Esophagus squamous epithelium (tissue), 5 donors: Measurements from ENCODE around the gene CAMK1G. TPM values are rescaled to one million over a fixed set of nuclear protein-coding genes. Genes with fewer than 3 reads are reported as not detected.

Source experiments
- DNase-seq: peaks from one replicate; lab custom pipeline; 2025; lab: John Stamatoyannopoulos, UW
- H3K27ac ChIP-seq, 4 donors: fragments of 200-600 bp; sonication (generic); one replicate each; pipeline ENCODE4 v1.5.1; 2016 to 2019; ENCODE audit warnings: mild to moderate bottlenecking in 1 of 4
- H3K27me3 ChIP-seq, 4 donors: fragments of 200-600 bp; sonication (generic); 1 replicate in 3 of 4; 2 replicates in 1 of 4; pipeline versions ENCODE4 v1.5.1 to v1.6.0; 2017 to 2021; ENCODE audit warnings: antibody characterized with exemption in 1 of 4
- H3K36me3 ChIP-seq, 3 donors: fragments of 200-600 bp; sonication (generic); one replicate each; pipeline ENCODE4 v1.5.1; 2016 to 2019
- H3K4me1 ChIP-seq, 3 donors: fragments of 200-600 bp; sonication (generic); one replicate each; pipeline ENCODE4 v1.5.1; 2017 to 2019
- H3K4me3 ChIP-seq, 4 donors: fragments of 200-600 bp; sonication (generic); 1 replicate in 3 of 4; 2 replicates in 1 of 4; pipeline ENCODE4 v1.5.1; 2016 to 2019; ENCODE audit warnings: mild to moderate bottlenecking in 2 of 4, moderate library complexity in 1 of 4
- H3K9me3 ChIP-seq, 3 donors: fragments of 200-600 bp; sonication (generic); one replicate each; pipeline ENCODE4 v1.5.1; 2016 to 2019
- POLR2A ChIP-seq, 4 donors: fragments of 450-650 bp; IDR thresholded peaks; one replicate each; pipeline ENCODE4 v1.6.1; 2017; ENCODE audit warnings: antibody characterized with exemption in 4 of 4, mild to moderate bottlenecking in 4 of 4, moderate library complexity in 3 of 4
- WGBS, 2 donors: methylation state at CpG; one replicate each; pipeline ENCODE4 v1.1.5; 2018; 5-methylcytosine and 5-hydroxymethylcytosine counted together
- intact Hi-C: fragments of 100-400 bp; cut with DNase I; formaldehyde crosslinking; loops from one replicate; pipeline ENCODE4 v1.15.0; 2022
- total RNA-seq, 4 donors: library from RNA; depleted of rRNA; stranded (reverse); fragments of >200 nt; gene quantifications; one replicate each; pipeline ENCODE4 v1.1.0, GENCODE V29; 2016
- TF ChIP-seq, protein P1 (sequence below), 6 experiments: fragments of 450-650 bp in 4 of 6; fragments of 200-600 bp in 2 of 6; sonication (generic) in 2 of 6; IDR thresholded peaks; one replicate each; pipeline ENCODE4 v1.5.1; 2016 to 2019; ENCODE audit warnings: antibody characterized with exemption in 6 of 6, mild to moderate bottlenecking in 4 of 6, moderate library complexity in 4 of 6
- donor health status: DM: yes; HTN: yes; CAD: no.

CAMK1G gene
- total RNA-seq, 4 donors from 2014 or later = 0.19 TPM; not detected in 3

GRCh38 chr1:209554761-209555611, 28.5 kb upstream of the CAMK1G start:
- H3K36me3 ChIP-seq = no peaks in the 10 kb centered on the region
- H3K9me3 ChIP-seq = no peaks in the 10 kb centered on the region
- DNase-seq = no peak
- no peak overlapping the region for H3K27ac ChIP-seq
- peaks cover 0 to 16% (median 0%) of the 10 kb centered on the region in 3 donors for H3K4me1 ChIP-seq
- no peak for TF ChIP-seq POLR2A (IDR thresholded peaks at IDR 0.05)
- TF ChIP-seq, protein P1, sequence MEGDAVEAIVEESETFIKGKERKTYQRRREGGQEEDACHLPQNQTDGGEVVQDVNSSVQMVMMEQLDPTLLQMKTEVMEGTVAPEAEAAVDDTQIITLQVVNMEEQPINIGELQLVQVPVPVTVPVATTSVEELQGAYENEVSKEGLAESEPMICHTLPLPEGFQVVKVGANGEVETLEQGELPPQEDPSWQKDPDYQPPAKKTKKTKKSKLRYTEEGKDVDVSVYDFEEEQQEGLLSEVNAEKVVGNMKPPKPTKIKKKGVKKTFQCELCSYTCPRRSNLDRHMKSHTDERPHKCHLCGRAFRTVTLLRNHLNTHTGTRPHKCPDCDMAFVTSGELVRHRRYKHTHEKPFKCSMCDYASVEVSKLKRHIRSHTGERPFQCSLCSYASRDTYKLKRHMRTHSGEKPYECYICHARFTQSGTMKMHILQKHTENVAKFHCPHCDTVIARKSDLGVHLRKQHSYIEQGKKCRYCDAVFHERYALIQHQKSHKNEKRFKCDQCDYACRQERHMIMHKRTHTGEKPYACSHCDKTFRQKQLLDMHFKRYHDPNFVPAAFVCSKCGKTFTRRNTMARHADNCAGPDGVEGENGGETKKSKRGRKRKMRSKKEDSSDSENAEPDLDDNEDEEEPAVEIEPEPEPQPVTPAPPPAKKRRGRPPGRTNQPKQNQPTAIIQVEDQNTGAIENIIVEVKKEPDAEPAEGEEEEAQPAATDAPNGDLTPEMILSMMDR (IDR thresholded peaks at IDR 0.05) = no peak
- no peak overlapping the region for H3K4me3 ChIP-seq
- 91 to 93% methylated on average over 9 of the region's 9 CpGs for WGBS, 2 donors
- intact Hi-C loops = no loop called here
- no peaks in the 10 kb centered on the region for H3K27me3 ChIP-seq

DNA sequence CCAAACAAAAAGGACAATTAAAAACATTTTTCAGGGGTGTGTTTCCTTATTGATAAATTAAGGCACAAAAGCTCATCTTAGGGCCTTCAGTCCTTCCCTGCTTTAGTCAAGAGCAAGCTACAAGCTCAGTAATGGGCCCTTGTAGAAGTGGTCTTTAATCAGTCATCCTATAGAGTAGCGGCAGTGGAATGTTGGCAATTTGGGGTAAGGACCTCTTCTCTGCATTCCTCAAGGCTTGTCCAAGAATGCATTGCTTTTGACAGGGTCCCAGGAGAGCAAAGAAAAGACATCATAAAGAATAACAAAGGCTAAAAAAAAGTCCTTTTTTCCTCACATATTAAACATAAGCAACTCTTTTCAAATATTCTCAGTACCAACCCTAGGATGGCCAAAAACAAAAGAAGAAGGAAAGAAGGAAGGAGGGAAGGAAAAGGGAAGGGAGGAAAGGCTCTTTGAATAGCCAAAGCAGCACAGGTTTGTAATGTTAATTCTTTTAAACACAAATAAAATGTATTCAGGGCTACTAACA, 27.3 kb upstream of the CAMK1G start:
- TF ChIP-seq POLR2A (IDR thresholded peaks at IDR 0.05) = no peak
- TF ChIP-seq, protein P1 (IDR thresholded peaks at IDR 0.05) = no peak
- Histone ChIP-seq H3K9me3 (no peaks in the 10 kb centered on the region), H3K36me3 (no peaks in the 10 kb centered on the region), H3K27me3 (no peaks in the 10 kb centered on the region), H3K27ac (no peak overlapping the region), H3K4me1 (peaks cover 0 to 16% (median 0%) of the 10 kb centered on the region in 3 donors), H3K4me3 (no peak overlapping the region)
- intact Hi-C loops = no loop called here
- no peak for DNase-seq
- 83 to 100% methylated on average over 1 of the region's 1 CpG for WGBS, 2 donors

- H3K4me3 ChIP-seq = no peak overlapping the region
- H3K36me3 ChIP-seq = no peaks in the 10 kb centered on the region
- H3K27ac ChIP-seq = no peak overlapping the region
- TF ChIP-seq POLR2A (IDR thresholded peaks at IDR 0.05) = no peak
- TF ChIP-seq, protein P1 (IDR thresholded peaks at IDR 0.05) = no peak
- no peaks in the 10 kb centered on the region for H3K27me3 ChIP-seq
- no peak for DNase-seq
- intact Hi-C loops = no loop called here
- H3K9me3 ChIP-seq = no peaks in the 10 kb centered on the region
- peaks cover 0 to 16% (median 0%) of the 10 kb centered on the region in 3 donors for H3K4me1 ChIP-seq
Observed at GRCh38 chr1:209557221-209557620, 26.3 kb upstream of the CAMK1G start.

DNA sequence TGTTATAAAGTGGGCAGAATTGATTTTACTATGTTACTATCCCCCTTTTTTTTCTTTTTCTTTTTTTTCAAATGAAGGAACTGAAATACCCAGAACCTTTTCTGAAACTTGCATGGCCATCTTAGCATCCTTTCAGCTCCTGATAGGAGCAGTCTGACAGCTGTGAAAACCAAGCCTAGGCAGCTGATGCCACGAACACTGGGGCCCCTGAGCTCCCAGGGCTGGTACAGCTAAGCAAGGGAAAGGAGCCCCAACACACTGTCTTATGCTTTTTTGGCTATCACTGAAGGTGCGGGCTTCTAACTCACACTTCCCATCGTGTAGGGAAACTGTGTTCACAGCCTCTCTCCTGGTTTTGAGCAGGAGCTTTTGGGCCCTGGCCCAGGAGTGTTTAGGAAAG, 23.0 kb upstream of the CAMK1G start:
- H3K4me3 ChIP-seq = no peak overlapping the region
- intact Hi-C loops = no loop called here
- peaks cover 0 to 4% (median 0%) of the 10 kb centered on the region in 4 donors for H3K27me3 ChIP-seq
- 80 to 85% methylated on average over 3 of the region's 3 CpGs for WGBS, 2 donors
- H3K27ac ChIP-seq = no peak overlapping the region
- no peaks in the 10 kb centered on the region for H3K36me3 ChIP-seq
- no peak for TF ChIP-seq POLR2A (IDR thresholded peaks at IDR 0.05)
- TF ChIP-seq, protein P1 (IDR thresholded peaks at IDR 0.05) = no peak
- H3K9me3 ChIP-seq = no peaks in the 10 kb centered on the region
- H3K4me1 ChIP-seq = peaks cover 3 to 31% (median 5%) of the 10 kb centered on the region in 3 donors
- DNase-seq = no peak

DNA sequence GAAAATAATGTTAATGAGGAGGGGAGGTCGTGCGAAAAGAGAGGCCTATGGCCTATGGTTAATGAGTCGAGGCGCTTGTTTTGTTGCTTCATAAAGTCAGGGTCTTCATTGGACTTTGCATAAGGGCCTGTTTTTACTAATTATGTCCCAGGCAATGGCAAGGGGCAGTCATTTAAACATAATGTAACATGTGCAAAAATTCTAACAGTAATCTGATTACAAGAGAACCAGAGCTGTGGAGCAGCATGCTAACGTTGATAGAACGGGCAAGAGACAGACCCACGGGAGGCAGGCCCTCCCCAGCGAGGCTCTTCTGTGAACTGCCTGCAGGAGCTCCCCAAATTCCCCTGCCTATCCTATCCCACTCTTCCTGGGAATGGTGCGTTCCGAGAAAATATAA, 22.6 kb upstream of the CAMK1G start:
- H3K4me1 ChIP-seq = peaks cover 6 to 36% (median 7%) of the 10 kb centered on the region in 3 donors
- no peak overlapping the region for H3K4me3 ChIP-seq
- DNase-seq = no peak
- intact Hi-C loops = no loop called here
- H3K27me3 ChIP-seq = peaks cover 0 to 8% (median 0%) of the 10 kb centered on the region in 4 donors
- TF ChIP-seq, protein P1 (IDR thresholded peaks at IDR 0.05) = no peak
- no peak for TF ChIP-seq POLR2A (IDR thresholded peaks at IDR 0.05)
- no peak overlapping the region for H3K27ac ChIP-seq
- WGBS, 2 donors = 84 to 88% methylated on average over 10 of the region's 10 CpGs
- no peaks in the 10 kb centered on the region for H3K9me3 ChIP-seq
- no peaks in the 10 kb centered on the region for H3K36me3 ChIP-seq
